ENCODE results near the gene IPO9.

Gene IPO9

DNA sequence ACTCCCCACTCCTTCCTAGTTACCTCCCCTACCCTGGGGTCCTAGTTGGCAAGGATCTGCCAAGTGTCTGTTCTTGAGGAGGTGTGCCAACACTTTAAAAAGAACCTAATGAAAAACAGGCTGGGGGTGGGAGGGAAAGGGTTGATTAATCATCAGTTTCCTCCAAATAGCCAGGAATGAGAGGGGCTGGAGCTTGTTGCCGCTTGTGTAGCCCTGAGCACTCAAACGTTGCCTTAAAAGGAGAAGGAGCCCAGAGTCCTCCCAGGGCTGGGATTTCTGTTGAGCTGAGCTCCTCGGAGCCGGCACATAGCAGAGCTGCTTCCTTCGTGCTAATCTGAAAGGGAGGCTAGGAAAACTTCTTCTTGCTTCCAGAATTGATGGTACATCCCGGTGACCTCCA, 75.6 kb downstream of the IPO9 start:
- DNase-seq (ENCODE audit: low spot score), result no peak
- no peak for FAIRE-seq

DNA sequence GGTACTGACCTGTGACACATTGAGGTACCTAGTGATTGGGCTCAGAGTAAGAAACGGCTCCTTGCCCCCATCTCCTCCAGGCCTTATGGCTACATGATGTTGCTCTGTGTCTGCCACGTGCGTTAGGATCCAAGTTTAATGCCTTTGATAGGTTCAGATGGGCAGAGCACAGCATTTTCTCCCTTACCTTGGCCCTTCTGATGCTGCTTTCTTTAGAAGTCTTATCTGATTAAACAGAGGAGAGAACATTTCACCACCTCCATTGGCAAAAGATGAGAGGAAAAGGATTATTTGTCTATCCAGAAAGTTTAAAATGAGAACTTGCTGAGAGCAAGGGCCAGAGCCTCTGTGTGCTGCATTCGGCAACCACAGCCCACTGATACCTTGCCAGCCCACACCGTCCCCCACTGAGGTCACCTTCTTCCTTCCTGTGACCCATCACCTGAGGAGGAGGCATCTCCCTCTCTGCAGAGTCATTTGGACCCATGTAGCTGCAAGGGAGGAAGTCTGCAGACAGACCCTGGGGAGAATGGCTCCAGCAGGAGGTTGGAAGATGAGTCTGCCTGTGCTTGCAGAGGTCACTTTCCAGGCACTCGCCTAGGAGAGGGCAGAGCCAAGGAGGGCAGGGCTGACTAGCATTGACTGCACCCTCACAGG, 76.4 kb downstream of the IPO9 start:
- FAIRE-seq (no peak), DNase-seq (ENCODE audit: low spot score) (no peak)

DNA sequence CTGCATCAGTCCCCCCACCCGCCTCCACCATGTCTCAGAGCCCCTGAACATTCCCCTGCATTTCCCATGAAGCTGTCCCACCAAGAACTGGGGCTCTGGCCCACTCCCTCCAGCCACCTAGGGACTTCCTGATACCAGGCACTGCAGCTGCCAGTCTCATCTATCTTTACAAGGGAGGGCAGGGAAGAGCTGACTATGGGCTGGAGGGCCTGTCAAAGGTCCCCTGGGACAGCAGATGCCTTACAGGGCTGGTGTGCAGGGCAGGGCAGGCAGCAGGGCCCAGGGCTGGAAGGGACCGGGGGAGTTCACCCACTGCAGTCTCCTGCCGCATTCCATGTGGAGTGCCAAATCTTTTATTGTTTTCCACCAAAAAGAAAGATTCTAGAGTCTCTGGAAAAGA, 77.4 kb downstream of the IPO9 start:
- FAIRE-seq (no peak), DNase-seq (ENCODE audit: low spot score) (no peak)

DNA sequence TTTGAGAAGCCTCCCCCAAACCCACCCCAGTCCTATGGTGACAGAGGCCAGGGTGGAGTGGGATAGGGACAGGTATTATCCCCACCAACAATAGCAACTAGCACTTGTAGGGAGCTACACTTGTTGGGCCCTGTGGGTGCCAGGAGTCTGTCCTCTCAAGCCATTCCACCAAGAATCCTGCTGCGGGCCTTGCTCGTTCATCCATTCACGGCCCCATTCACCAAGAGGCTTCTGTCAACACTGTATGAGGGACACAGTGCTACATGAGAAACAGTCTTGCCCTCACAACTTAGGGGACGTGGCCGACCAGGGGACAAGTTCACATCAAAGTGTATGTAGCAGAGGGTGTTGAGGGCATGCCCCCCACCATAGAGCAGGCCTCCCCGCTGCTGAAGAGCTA, 78.7 kb downstream of the IPO9 start:
- FAIRE-seq (no peak), DNase-seq (ENCODE audit: low spot score) (no peak)

DNA sequence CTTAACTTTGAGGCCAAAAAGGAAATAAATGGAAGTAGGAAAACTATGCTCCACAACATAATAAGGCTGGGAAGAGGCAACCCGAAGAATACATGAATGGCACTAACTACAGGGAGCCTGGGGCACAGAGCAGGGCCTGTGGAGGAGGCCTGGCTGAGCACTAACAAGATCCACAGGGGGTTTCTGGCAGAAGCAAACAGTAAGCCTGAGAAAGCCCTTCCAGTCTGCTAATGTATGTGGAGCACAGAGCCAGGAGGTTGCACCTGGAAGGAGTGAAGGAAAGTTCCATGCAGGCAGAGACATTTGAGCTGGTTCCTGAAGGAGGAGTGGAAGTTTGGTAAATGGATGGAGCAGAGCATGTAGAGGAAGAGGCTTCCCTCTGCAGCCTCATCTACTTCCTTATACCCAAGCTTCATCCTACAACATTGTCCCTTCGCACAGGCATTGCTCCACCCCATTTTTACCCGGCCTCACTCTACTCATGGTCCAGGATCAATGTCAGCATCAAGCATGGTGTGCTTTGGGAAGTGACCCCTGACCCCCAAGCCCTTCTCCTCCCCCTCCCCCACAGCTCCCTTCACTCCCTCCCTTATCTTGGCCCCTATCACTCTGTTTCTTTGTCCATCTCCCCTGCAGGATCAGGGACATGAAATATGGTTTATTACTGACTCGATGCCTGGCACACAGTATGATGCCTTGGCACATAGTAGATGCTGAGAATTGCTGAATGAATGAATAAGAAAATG, 83.0 kb downstream of the IPO9 start:
- DNase-seq (ENCODE audit: low spot score) (no peak), FAIRE-seq (no peak)

DNA sequence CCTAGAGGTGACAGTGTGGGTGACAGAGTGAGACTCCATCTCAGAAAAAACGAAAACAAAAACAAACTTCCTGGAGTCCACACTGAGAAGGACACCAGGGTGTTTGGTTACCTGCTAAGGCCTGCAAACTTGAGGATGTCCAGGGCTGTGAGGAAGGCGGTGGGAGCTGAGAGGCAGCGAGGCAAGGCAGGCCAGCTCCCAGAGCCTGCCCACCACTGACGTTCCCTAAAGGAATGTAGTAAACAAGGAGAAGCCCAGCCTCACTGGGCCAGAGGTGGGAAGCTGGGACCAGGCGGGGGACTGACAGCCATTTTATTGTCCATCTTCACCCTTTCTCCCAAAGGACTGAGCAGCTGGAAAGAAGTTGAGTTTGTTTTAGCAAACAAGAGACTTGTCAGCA, 83.9 kb downstream of the IPO9 start:
- FAIRE-seq, result no peak
- no peak for DNase-seq (ENCODE audit: low spot score)

DNA sequence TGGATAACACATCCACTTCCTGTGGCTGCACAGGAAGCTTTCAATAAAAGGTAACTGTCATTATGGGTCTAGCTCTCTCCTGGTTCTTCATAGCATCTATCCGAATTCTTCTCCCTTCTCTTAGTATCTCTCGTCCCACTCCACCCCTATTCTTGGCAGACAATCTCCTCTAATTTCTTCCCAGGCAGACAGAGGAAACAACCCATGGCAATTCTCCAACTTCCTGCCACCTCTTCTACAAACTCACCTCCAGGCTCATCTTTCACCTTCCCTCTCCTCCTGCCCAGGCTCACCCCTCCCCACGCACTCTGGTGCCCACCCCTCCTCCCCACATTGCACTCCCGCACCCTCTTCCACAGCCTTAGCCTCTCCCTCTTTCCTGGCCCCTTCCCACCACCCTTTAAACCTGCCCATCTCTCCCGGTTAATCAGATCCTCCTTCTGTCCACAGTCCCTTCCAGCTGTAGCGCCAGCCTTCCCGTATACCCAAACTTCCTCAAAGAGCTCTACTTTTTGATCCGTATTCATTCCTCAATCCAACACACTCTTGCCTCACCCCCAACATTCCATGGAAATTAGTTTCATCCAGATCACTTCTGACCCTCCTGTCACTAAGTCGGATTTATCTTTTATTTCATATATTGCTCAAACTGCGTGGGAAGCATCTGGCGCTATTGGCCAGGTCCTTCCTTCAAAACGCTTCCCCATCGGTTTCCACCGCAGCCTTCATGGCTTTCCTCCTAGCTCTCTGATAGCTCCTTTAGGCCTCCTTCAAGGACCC, 85.7 kb downstream of the IPO9 start:
- no peak for DNase-seq (ENCODE audit: low spot score)
- FAIRE-seq, result no peak

DNA sequence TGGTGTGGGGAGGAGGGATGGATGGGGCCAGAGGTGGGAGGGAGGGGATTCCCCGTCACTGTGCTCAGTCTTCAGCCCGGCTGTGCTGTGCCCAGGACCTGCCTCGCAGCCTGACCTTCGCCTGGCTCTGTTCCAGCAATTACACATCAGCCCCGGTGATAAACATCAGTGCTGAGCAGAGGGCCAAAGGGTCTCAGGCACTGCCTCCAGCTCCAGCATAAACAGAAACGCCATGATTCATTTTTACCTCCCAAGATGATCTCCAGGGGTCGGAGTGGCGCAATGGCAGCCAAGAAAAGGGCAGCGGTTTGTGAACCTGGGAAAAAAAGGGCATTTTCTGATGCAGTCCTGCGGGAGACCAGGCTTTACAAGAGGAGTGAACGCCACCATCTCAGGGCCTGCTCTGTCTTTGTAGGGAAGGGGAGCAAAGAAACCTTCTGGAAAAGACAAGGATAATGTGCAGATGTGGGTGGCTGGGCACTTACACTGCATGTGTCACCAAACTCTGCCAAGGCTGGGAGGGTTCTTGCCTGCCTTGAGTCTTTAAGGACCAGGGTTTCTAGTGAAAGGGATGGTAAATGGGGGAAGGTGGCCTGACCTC, 87.8 kb downstream of the IPO9 start:
- FAIRE-seq (peak; percentile 58), DNase-seq (ENCODE audit: low spot score) (peak; percentile 87)

DNA sequence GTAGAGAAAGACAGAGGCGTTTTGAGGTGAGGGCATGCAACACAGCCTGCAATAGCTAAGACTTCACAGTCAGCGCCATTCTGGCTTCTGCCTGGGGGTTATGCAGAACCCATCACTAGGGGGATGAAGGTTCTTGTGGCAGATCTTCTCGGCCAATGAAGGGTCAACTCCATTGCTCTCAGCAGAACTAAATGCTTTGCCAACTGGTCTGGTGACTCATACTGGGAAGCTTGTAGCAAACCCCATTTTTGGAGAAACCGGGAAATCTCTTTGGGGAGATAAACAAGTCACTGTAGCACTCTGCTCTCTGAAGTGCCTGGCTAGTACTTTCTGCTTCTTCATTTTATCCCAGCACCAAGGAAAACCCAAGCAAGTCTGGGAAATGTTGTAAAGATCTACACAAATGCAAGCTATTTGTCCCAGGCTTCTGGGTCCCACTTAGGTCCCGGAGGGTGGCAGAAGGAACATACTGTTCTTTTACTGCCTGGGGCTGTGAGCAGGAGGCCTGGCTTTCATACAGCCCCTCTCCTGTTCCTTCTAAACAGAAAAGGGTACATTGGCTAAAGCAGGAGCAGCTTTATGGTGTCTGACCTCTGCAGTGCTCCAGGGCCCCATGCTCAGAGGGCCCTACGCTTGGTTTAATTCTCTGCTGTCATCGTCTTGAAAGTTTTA, 88.5 kb downstream of the IPO9 start:
- DNase-seq (ENCODE audit: low spot score) (peak; percentile 6), FAIRE-seq (no peak)

DNA sequence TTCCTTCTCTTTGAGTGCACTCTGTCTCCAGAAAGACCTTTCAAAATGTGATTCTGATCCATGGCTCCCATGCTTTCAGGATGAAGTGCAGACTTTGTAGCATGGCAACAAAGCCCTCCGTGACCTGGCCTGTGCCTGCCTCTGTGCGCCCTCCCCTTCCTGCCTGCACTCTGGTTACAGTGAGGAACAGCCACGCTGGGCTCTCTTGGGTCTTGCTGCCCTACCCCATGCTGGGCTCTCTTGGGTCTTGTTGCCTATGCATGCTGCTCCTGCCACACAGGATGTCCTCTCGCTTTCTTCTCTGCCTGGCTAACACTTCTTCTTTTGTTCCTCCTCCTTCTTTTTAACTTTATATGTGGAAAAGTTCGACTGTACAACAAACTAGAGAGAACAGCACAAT, 89.4 kb downstream of the IPO9 start:
- no peak for DNase-seq (ENCODE audit: low spot score)
- FAIRE-seq, result no peak

DNA sequence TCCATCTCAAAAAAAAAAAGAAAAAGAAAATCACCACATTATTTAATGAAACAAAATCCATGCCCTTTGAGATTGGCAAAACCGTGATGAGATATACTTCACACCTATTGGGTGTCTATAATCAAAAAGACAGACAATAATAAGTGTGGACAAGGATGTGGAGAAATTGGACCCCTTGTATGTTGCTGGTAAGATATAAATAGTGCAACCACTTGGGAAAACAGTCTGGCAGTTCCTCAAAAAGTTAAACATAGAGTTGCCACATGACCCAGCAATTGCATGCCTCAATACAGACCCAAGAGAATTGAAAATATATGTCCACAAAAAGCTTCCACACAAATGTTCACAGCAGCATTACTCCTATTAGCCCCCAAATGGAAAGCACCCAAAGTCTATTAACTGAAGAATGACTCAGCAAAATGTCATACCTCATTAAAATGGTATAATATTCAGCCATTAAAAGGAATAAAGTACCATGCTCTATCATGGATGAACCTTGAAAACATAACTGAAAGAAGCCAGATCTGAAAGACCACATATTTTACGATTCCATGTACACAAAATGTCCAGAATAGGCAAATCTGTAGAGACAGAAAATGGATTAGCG, 93.1 kb downstream of the IPO9 start:
- DNase-seq (ENCODE audit: low spot score) (no peak), FAIRE-seq (no peak)

DNA sequence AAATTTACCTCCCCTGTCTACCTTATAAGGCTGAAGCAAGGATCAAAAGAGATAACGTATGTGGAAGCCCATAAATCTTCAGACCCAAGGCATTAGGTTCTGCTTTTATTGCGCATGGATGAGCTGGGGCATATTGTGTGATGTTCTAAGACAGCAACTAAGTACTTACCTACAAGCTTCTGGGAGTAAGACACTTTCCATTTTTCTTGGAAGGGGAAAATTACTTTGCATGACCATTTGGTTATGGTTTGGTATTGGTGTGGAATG, 96.3 kb downstream of the IPO9 start:
- no peak for DNase-seq (ENCODE audit: low spot score)
- FAIRE-seq, result no peak

DNA sequence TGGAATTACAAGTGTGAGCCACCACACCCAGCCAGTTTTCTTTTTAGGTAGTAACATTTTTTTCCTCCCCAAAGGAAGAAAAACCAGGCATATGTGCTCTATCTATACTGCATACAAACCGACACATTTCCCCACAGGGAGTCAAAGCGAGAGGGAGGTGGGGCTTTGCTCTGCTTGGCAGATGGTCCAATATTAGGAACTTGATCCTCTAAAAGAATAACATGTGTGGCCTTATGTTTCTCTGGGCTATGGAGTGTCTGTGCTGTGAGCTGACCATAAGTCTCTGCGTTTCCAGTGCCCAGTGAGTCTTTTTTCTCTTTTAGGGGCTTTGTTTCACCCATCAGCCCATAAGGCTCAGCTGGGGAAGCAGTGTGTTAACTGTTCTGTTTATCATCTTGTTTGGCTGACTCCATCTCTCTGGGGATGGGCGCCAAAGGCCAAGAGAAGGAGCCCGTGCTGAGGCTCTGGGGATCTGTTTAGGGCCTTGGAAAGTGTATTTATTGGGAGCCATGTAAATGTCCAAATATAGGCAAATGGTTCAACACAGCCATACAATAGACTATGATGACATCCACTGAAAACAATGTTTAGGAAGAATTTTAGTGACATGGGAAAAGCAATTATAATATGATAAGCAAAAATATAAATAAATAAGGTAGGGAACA, 97.2 kb downstream of the IPO9 start:
- no peak for DNase-seq (ENCODE audit: low spot score)
- no peak for FAIRE-seq

DNA sequence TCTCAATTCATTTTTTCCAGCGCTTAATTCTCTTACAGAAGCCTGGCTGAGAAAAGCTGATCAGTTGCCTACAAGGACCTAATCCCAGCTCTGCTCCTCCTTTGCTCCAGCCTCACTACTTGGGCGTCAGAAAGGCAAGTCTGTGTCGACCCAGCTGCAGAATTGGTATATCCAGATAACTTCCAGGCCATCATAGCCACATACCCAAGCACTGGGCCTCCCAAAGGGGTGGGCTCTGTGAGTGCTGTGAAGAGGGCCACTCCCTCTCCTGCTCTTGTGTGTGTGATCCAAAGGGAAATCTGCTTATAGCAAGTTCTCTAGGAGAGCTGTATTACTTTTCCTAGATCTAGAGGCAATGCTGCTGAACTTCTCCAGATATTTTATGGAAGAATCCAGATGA, 99.3 kb downstream of the IPO9 start:
- DNase-seq (ENCODE audit: low spot score) (no peak), FAIRE-seq (no peak)

DNA sequence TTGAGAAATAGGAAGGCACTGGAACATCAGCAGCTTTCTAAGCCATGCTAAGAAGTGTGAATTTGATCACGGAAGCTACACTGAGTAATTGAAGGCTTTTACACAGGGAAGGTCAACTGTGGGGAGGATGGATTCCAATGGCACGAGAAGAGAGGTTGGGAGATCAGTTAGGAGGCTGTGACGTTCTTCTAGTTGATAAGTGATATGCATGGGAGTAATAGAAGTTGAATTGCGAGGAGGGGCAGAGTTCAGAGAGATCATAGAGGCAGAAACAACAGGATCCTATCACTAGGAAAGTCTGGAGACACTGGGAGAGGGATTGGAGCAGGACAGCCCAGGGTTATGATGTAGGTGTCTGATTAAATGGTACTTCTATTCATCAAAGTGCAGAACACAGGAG, 101.2 kb downstream of the IPO9 start:
- FAIRE-seq (no peak), DNase-seq (ENCODE audit: low spot score) (no peak)

DNA sequence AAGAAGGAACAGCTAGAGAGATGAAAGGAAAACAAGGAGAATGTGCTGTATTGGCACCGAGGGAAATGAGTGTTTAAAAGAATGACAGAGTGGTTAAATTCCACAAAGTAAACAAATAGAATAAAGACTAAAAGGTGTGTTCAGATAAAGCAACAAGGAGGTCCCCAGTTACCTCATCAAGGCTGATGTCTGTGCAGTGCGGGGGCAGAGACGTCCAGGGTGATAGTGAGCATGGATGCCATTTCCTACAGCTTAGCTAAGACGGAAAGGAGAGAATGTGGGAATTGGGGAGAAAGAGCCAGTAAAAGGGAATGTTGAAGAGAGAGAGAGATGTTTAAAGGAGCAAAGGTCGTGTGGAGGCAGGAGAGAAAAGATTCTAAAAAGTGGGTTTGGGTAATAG, 101.8 kb downstream of the IPO9 start:
- FAIRE-seq (no peak), DNase-seq (ENCODE audit: low spot score) (no peak)

Data from RCC 7860 (cell line).